ENCODE data around the gene PALD1.

PALD1 gene

GRCh38 chr10:70458329-70459060 lies 20.1 kb upstream of the PALD1 start:
- peak; percentile 74 for DNase-seq

DNA sequence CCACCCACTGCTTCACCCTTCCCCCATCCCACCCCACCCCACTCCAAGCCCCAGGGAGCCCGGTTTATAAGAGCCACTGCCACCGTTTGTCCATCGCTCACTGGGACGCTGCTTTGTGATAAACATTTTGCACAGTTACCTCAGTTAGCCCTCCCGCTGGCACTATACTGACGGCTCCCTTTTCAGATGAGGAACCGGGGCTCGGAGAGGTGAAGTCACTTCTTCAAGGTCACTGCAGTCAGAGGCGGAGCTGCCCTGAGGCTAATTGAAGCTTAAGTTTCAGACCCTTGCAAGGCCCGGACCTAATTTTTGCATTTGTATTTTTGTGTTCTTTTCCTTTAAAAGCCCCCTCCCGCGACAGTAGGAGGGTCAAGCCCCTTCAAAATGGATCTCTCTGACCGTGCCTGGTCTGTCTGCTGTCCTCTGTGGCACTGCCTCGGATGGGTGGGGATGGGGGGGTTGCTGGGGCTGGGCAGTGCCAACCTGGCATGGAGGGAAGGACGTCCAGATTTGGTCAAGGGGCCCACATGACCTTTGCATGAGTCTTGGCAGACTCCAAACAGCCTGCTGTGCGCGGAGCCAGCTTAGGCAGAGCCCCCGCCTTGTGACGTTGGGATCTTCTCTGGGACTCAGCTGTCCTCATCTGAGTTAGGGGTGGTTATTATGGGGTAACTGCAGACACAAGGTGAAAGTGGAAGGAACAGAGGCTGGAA lies 19.4 kb upstream of the PALD1 start:
- DNase-seq: no peak

DNA sequence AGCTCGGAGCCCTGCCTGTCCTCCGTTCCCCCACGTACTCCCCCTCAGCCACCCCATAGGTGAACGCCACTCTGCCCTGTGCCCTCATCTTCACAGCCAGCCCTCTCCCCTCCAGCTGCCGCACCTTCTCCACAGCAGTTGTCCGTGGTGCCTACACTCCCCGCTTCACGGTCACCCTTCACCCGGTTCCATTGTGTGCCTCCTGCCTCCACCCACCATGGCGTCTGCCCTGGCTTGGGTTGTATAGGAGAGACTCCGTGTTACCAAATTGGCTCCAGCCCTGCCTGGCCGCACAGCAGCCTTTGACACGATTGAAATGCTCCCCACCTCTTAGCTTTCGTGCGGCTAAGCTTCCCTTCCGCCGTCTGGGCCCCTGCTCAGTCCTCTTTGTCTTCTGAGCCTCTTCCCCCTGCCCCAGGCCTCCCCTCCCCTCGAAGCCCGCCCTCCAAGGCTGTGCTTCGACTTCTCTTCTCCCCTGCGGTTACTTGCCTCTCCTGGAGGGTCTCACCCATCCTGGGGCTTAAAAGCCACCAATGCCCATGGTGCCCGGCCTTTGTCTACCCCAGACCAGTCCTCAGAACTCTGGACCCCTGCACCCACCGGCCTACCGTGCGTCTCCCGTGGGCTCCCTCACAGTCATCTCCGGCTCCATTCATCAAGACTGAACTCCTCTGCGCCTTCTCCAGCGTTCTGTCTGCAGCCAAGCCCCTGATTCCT lies 18.6 kb upstream of the PALD1 start:
- DNase-seq: no peak

GRCh38 chr10:70461397-70462348 lies 16.9 kb upstream of the PALD1 start:
- peak; percentile 68 for DNase-seq

DNA sequence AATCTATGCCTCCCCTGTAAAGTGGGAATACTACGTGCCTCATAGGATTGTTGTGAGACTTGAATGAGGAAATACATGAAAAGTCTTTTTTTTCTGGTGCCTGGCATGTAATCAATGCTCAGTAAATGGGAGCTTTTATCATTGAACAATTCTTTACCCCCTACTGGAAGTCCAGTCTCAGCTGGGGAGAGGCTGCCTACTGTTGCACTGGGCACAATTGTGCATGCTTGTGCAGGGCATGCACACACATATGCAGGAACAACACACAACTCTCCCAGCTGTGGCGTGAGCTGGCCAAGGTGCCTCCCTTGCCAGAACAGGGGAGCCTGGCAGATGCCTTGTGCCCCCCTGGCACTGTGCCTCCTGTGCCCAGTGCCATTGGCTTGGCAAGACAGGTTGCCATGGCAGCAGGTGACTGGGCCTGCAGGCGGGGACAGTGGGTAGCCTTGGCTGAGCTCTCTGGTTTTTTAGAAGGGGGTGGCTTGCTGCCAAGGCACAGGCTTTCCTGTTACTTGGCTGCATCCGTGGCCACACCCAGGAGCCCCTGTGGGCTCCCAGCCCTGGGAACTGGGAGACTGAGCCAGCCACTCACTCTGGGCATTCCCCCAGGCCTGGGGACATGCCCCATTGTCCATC lies 16.1 kb upstream of the PALD1 start:
- peak; percentile 86 for DNase-seq

DNA sequence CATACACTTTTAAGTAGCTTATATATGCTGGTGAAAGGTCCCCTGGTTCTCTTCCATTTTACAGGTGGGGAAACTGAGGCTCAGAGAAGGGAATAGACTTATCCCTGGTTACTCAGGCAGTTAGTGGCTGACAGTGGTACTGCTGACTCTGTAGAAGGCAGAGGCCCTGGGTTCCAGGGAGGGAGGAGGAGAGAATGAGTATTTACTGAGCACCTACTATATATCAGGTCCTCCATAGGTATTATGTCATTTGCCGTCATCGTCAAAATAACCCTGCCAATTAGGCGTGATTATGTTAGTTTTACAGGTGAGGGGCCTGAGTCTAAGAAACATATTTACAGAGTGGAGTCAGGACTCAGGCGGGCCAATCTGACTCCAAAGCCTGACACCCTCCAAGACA lies 13.3 kb upstream of the PALD1 start:
- no peak for DNase-seq

DNA sequence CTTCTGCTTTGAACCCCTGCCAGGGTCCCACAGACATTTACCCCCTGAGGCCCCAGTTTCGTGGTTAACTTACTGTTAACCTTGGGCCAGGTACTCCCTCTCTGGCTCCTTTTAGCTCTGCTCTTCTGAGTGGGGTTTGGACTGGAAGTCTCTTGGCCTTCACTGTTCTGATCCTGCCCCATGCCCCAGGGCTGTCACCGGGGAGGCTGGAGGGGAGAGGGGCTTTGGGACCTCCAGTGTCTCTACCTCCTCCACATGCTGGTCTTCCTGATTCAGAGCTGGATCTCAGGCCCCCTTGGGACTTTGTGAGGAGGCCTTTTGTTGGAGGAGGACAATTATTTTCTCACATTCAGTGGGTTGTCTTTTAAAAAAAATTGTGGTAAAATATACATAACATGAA lies 12.7 kb upstream of the PALD1 start:
- DNase-seq: no peak

- no peak for DNase-seq
These were observed 11.6 kb upstream of the PALD1 start for GRCh38 chr10:70466951-70467350.

- no peak for DNase-seq
These were observed 5.6 kb upstream of the PALD1 start for GRCh38 chr10:70472799-70473454.

- peak; percentile 39 for DNase-seq
These were observed 3.8 kb upstream of the PALD1 start for GRCh38 chr10:70474780-70475179.

DNA sequence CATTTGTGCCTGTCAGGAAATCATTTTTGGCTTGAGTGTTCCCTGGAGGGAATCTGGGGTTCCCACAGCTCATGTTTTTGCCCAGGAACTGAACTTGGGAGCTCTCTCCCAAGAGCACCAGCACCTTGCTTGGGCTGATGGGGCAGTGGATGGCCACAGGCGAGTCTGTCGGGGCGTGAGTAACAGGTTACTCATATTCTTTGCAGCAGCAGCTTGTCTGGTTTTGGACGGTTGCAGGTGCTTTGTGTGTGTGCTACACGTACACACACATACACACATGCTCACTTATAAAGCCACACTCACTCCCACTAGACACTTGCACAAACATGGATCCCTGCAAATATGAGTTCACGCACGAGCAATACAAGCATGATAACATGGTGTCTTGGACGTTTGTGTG lies 2.9 kb upstream of the PALD1 start:
- DNase-seq: no peak

GRCh38 chr10:70476249-70477035 lies 2.1 kb upstream of the PALD1 start:
- DNase-seq: no peak

DNA sequence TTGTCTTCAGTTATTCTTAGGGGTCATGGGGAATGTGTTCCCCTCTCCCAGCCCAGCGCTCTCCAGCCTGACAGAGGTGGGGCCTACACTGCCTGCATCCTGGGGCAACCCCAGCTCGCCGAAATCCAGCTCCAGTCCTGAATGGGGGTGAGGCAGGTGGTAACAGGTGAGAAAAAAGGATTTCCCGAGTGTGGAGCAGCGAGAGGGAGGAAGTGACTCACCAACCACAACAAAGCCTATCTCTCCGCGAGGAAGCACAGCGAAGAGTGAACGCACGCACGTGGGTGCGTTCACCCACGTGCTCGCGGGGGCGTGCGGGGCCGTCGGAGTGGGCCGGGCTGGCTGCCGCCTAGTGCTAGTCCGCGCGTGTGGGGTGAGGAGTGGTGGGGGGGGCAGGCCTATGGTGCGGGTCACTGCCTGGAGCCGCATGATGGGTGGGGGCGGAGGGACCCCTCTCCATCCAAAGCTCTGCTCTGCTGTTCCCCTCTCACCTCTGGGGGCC lies 855 bp upstream of the PALD1 start:
- DNase-seq: peak; percentile 38

DNA sequence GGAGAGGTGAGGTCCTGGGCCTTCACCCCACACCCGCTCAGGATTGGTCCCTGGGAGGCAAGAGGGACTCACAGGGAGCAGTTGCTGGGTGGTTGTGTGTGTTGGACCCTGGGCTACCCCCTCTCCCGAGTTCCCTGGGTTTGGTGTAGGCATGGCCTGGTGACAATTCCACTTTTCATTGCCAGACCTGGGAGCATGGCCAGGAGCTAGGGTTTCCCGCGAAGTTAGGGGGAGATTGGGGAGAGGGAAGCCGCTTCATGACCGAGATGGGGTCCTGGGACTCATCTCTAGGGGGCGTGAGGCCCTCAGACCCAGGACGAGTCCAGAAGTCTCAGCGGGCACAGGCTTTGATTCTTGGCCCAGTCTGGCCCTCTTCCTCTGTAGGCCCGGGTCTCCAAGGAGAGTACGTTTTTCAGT lies 606 bp downstream of the PALD1 start:
- DNase-seq: no peak

GRCh38 chr10:70479626-70480238 lies 1.2 kb downstream of the PALD1 start:
- DNase-seq: peak; percentile 39

- DNase-seq: no peak
These were observed 1.8 kb downstream of the PALD1 start for GRCh38 chr10:70480239-70480861.

- no peak for DNase-seq
These were observed 2.5 kb downstream of the PALD1 start for GRCh38 chr10:70481105-70481504.

GRCh38 chr10:70481831-70482530 lies 3.4 kb downstream of the PALD1 start:
- peak; percentile 76 for DNase-seq
